ENCODE results near the gene NRG2.

The NRG2 gene

GRCh38 chr5:139926797-139927503, 116.1 kb downstream of the NRG2 start:
- no peak for DNase-seq

- DNase-seq, result no peak
These were observed 117.2 kb downstream of the NRG2 start for GRCh38 chr5:139925650-139926640.

GRCh38 chr5:139925216-139925562, 117.9 kb downstream of the NRG2 start:
- no peak for DNase-seq

- DNase-seq, result no peak
These were observed 118.5 kb downstream of the NRG2 start for GRCh38 chr5:139924294-139925215.

GRCh38 chr5:139919308-139919707, 123.8 kb downstream of the NRG2 start:
- DNase-seq, result no peak

GRCh38 chr5:139915834-139916233, 127.3 kb downstream of the NRG2 start:
- no peak for DNase-seq

- DNase-seq, result no peak
These were observed 127.8 kb downstream of the NRG2 start for GRCh38 chr5:139915266-139915665.

GRCh38 chr5:139914218-139914807, 128.8 kb downstream of the NRG2 start:
- DNase-seq, result no peak

- no peak for DNase-seq
These were observed 130.3 kb downstream of the NRG2 start for GRCh38 chr5:139912804-139913203.

GRCh38 chr5:139912158-139912557, 130.9 kb downstream of the NRG2 start:
- no peak for DNase-seq

- no peak for DNase-seq
These were observed 131.5 kb downstream of the NRG2 start for GRCh38 chr5:139911425-139912120.

GRCh38 chr5:139910901-139911300, 132.2 kb downstream of the NRG2 start:
- DNase-seq, result no peak

GRCh38 chr5:139910036-139910435, 133.1 kb downstream of the NRG2 start:
- DNase-seq, result no peak

- DNase-seq, result no peak
These were observed 134.3 kb downstream of the NRG2 start for GRCh38 chr5:139908749-139909148.

GRCh38 chr5:139906661-139907060, 136.4 kb downstream of the NRG2 start:
- no peak for DNase-seq

- DNase-seq, result no peak
These were observed 138.1 kb downstream of the NRG2 start for GRCh38 chr5:139904816-139905661.

GRCh38 chr5:139904566-139904815, 138.6 kb downstream of the NRG2 start:
- no peak for DNase-seq

GRCh38 chr5:139903795-139904565, 139.1 kb downstream of the NRG2 start:
- DNase-seq, result no peak

- DNase-seq, result no peak
These were observed 139.7 kb downstream of the NRG2 start for GRCh38 chr5:139903450-139903794.

- DNase-seq, result no peak
These were observed 141.1 kb downstream of the NRG2 start for GRCh38 chr5:139901986-139902385.

GRCh38 chr5:139901251-139901575, 141.9 kb downstream of the NRG2 start:
- DNase-seq, result no peak
